GM23248 (cell line): ENCODE data around the gene UGDH.

Source experiments
- EZH2 ChIP-seq: fragments of 200-600 bp; sonication (generic); IDR thresholded peaks from 2 replicates; pipeline ENCODE4 v1.6.1; 2018; ENCODE audit warnings: antibody characterized with exemption, mild to moderate bottlenecking; ENCODE audit not compliant: insufficient read depth, poor library complexity, severe bottlenecking
- EZH2phosphoT487 ChIP-seq: fragments of 200-600 bp; sonication (generic); IDR thresholded peaks from 2 replicates; pipeline ENCODE4 v1.6.1; 2018; ENCODE audit warnings: antibody characterized with exemption, moderate library complexity, mild to moderate bottlenecking, low read depth; ENCODE audit not compliant: insufficient read depth

DNA sequence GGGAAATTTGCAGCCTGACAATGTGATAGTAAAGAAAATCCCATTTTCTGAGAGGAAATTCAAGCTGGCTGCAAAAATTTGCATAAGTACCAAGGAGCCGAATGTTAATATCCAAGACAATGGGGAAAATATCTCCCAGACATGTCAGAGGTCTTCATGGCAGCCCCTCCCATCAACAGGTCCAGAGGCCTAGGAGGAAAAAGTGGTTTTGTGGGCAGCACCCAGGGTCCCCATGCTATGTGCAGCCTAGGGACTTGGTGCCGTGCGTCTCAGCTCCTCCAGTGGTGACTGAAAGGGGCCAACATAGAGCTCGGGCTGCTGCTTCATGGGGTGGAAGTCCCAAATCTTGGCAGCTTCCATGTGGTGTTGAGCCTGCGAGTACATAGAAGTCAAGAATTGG is 6.3 kb upstream of the UGDH start:
- TF ChIP-seq EZH2 (no peak), EZH2phosphoT487 (no peak)
